ENCODE measurements around the gene HYLS1.

DNA sequence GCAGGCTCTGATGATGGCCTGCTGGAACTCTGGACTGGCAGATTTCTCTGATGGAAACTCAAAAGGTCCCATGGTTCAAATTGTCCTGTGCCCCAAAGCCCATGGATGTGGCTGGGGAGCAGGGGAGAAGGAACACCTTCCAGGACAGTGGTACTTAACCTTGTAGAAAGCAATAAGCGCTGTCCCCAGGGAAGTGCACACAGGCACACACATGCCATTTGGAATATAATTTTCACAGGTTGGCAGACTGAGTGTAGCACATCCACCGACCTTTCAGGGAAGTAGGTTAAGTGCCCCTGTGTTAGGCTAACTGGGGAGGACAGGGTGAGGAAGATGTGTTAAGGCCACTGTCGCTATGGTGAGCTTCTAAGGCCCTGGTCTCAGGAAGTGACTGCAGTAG lies 34.7 kb downstream of the HYLS1 start:
- TF ChIP-seq, protein P1, sequence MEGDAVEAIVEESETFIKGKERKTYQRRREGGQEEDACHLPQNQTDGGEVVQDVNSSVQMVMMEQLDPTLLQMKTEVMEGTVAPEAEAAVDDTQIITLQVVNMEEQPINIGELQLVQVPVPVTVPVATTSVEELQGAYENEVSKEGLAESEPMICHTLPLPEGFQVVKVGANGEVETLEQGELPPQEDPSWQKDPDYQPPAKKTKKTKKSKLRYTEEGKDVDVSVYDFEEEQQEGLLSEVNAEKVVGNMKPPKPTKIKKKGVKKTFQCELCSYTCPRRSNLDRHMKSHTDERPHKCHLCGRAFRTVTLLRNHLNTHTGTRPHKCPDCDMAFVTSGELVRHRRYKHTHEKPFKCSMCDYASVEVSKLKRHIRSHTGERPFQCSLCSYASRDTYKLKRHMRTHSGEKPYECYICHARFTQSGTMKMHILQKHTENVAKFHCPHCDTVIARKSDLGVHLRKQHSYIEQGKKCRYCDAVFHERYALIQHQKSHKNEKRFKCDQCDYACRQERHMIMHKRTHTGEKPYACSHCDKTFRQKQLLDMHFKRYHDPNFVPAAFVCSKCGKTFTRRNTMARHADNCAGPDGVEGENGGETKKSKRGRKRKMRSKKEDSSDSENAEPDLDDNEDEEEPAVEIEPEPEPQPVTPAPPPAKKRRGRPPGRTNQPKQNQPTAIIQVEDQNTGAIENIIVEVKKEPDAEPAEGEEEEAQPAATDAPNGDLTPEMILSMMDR (IDR thresholded peaks at IDR 0.05), result no peak
- TF ChIP-seq POLR2A (IDR thresholded peaks at IDR 0.05), result no peak
